Neural cell (in vitro differentiated cells): Measurements from ENCODE around the gene SLCO3A1.

Source experiments
- EZH2 ChIP-seq: fragments of 200-600, 300-800 bp; shearing (Covaris generic), sonication (generic); IDR thresholded peaks from 2 replicates; pipeline ENCODE4 v1.6.1; 2014; ENCODE audit warnings: antibody characterized with exemption, low read length, borderline replicate concordance, mild to moderate bottlenecking; ENCODE audit not compliant: insufficient read depth, poor library complexity, severe bottlenecking
- POLR2AphosphoS5 ChIP-seq: IDR thresholded peaks from 2 replicates; pipeline ENCODE4 v1.6.1; 2012
- RAD21 ChIP-seq: fragments of 450-650 bp; conservative IDR thresholded peaks from 2 replicates; pipeline ENCODE4 v1.6.1; 2014; ENCODE audit warnings: antibody characterized with exemption, mild to moderate bottlenecking, moderate library complexity
- TAF1 ChIP-seq: IDR thresholded peaks from 2 replicates; pipeline ENCODE4 v1.6.1; 2012; ENCODE audit warnings: low read depth
- TF ChIP-seq, protein P1 (sequence below): fragments of 450-650 bp; IDR thresholded peaks from 2 replicates; pipeline ENCODE4 v1.5.1; 2014; ENCODE audit warnings: antibody characterized with exemption, mild to moderate bottlenecking, moderate library complexity; ENCODE audit not compliant: poor library complexity, severe bottlenecking

- TF ChIP-seq POLR2AphosphoS5 (no peak), RAD21 (no peak), EZH2 (no peak), TAF1 (no peak)
- TF ChIP-seq, protein P1, sequence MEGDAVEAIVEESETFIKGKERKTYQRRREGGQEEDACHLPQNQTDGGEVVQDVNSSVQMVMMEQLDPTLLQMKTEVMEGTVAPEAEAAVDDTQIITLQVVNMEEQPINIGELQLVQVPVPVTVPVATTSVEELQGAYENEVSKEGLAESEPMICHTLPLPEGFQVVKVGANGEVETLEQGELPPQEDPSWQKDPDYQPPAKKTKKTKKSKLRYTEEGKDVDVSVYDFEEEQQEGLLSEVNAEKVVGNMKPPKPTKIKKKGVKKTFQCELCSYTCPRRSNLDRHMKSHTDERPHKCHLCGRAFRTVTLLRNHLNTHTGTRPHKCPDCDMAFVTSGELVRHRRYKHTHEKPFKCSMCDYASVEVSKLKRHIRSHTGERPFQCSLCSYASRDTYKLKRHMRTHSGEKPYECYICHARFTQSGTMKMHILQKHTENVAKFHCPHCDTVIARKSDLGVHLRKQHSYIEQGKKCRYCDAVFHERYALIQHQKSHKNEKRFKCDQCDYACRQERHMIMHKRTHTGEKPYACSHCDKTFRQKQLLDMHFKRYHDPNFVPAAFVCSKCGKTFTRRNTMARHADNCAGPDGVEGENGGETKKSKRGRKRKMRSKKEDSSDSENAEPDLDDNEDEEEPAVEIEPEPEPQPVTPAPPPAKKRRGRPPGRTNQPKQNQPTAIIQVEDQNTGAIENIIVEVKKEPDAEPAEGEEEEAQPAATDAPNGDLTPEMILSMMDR = no peak
These were observed 11.2 kb downstream of the SLCO3A1 start for GRCh38 chr15:91864664-91865063.
